Tibial artery (tissue), 4 donors: Measurements from ENCODE around the gene IVD.

Experiments
- DNase-seq, 2 donors: peaks; one replicate each; pipeline ENCODE4 v3.0.0-alpha.2; 2019
- H3K27ac ChIP-seq, 2 donors: fragments of 200-600 bp; sonication (generic) in 1 of 2; 1 replicate in 1 of 2; 2 replicates in 1 of 2; pipeline ENCODE4 v1.5.1; 2018 to 2019; ENCODE audit warnings: mild to moderate bottlenecking in 1 of 2
- H3K27me3 ChIP-seq, 2 donors: fragments of 200-600 bp; sonication (generic) in 1 of 2; one replicate each; pipeline versions ENCODE4 v1.5.1 to v1.6.0; 2016 to 2019
- H3K36me3 ChIP-seq, 3 donors: fragments of 200-600 bp; sonication (generic) in 2 of 3; one replicate each; pipeline ENCODE4 v1.5.1; 2016 to 2019; ENCODE audit warnings: mild to moderate bottlenecking in 2 of 3
- H3K4me1 ChIP-seq, 4 donors: fragments of 200-600 bp; sonication (generic) in 2 of 4; 1 replicate in 3 of 4; 2 replicates in 1 of 4; pipeline ENCODE4 v1.5.1; 2016 to 2019
- H3K4me3 ChIP-seq, 2 donors: fragments of 200-600 bp; sonication (generic) in 1 of 2; 1 replicate in 1 of 2; 2 replicates in 1 of 2; pipeline ENCODE4 v1.5.1; 2018 to 2019; ENCODE audit warnings: mild to moderate bottlenecking in 2 of 2
- H3K9me3 ChIP-seq, 3 donors: fragments of 200-600 bp; sonication (generic) in 1 of 3; one replicate each; pipeline ENCODE4 v1.5.1; 2016 to 2019
- intact Hi-C: fragments of 100-400 bp; cut with DNase I; formaldehyde crosslinking; loops from one replicate; pipeline ENCODE4 v1.15.0; 2023; ENCODE audit warnings: low total_unique reads
- TF ChIP-seq, protein P1 (sequence below), 2 experiments: fragments of 200-600 bp in 1 of 2; fragments of 450-650 bp in 1 of 2; IDR thresholded peaks; one replicate each; pipeline ENCODE4 v1.5.1; 2017 to 2019; ENCODE audit warnings: antibody characterized with exemption in 2 of 2, mild to moderate bottlenecking in 1 of 2, moderate library complexity in 1 of 2

IVD gene

DNA sequence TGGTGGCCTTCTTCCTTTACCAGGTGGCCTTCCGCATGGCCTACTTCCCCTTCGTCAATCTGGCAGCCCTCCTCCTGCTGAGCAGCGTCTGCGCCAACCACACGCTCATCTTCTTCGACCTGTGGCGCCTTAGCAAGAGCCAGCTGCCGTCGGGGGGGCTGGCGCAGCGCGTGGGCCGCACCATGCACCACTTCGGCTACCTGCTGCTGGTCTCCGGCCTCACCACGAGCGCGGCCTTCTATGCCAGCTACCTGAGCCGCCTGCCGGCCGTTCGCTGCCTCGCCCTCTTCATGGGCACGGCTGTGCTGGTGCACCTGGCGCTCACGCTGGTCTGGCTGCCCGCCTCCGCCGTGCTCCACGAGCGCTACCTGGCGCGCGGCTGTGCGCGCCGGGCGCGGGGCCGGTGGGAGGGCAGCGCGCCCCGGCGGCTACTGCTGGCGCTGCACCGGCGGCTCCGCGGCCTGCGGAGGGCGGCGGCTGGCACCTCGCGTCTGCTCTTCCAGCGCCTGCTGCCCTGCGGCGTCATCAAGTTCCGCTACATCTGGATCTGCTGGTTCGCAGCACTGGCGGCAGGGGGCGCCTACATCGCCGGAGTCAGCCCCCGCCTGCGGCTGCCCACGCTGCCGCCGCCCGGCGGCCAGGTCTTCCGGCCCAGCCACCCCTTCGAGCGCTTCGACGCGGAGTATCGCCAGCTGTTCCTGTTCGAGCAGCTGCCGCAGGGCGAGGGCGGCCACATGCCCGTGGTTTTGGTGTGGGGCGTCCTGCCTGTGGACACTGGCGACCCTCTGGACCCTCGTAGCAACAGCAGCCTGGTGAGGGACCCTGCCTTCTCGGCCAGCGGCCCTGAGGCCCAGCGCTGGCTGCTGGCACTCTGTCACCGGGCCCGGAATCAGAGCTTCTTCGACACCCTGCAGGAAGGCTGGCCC lies 37.6 kb upstream of the IVD start:
- peak; percentile 74 to 91 for DNase-seq
- intact Hi-C loops: loop anchor here (1.0 to 10.0 kb wide), 3 partner anchors 47 to 83 kb away; partner anchors contain the start of gene ANKRD63
- Histone ChIP-seq H3K27me3 (no peaks in the 10 kb centered on the region), H3K9me3 (no peaks in the 10 kb centered on the region), H3K4me3 (peak overlapping the region; percentile 36 to 48), H3K27ac (peak overlapping the region; percentile 29 to 48), H3K4me1 (peaks cover 0 to 21% (median 17%) of the 10 kb centered on the region in 4 donors), H3K36me3 (no peaks in the 10 kb centered on the region)
- TF ChIP-seq, protein P1, sequence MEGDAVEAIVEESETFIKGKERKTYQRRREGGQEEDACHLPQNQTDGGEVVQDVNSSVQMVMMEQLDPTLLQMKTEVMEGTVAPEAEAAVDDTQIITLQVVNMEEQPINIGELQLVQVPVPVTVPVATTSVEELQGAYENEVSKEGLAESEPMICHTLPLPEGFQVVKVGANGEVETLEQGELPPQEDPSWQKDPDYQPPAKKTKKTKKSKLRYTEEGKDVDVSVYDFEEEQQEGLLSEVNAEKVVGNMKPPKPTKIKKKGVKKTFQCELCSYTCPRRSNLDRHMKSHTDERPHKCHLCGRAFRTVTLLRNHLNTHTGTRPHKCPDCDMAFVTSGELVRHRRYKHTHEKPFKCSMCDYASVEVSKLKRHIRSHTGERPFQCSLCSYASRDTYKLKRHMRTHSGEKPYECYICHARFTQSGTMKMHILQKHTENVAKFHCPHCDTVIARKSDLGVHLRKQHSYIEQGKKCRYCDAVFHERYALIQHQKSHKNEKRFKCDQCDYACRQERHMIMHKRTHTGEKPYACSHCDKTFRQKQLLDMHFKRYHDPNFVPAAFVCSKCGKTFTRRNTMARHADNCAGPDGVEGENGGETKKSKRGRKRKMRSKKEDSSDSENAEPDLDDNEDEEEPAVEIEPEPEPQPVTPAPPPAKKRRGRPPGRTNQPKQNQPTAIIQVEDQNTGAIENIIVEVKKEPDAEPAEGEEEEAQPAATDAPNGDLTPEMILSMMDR (IDR thresholded peaks at IDR 0.05): peak; percentile 85 to 94

DNA sequence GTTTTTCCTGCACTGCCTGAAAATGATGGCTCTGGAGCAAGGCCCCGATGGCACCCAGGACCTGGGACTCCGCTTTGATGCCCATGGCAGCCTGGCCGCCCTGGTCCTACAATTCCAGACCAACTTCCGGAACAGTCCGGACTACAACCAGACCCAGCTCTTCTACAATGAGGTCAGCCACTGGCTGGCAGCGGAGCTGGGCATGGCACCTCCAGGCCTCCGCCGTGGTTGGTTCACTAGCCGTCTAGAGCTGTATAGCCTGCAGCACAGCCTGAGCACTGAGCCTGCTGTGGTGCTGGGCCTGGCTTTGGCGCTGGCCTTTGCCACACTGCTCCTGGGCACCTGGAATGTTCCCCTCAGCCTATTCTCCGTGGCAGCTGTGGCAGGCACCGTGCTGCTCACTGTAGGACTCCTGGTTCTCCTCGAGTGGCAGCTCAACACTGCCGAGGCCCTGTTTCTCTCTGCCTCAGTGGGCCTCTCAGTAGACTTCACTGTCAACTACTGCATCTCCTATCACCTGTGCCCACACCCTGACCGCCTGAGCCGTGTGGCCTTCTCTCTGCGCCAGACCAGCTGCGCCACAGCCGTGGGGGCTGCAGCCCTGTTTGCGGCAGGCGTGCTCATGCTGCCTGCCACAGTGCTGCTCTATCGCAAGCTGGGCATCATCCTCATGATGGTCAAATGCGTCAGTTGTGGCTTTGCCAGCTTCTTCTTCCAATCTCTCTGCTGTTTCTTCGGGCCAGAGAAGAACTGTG lies 36.7 kb upstream of the IVD start:
- Histone ChIP-seq H3K27me3 (no peaks in the 10 kb centered on the region), H3K4me3 (peak overlapping the region in 1 of 2 donors; percentile 48), H3K9me3 (no peaks in the 10 kb centered on the region), H3K4me1 (peaks cover 0 to 21% (median 17%) of the 10 kb centered on the region in 4 donors), H3K36me3 (no peaks in the 10 kb centered on the region), H3K27ac (peak overlapping the region; percentile 29 to 30)
- TF ChIP-seq, protein P1 (IDR thresholded peaks at IDR 0.05): no peak
- intact Hi-C loops: loop anchor here (1.0 to 10.0 kb wide), 2 partner anchors 52 to 84 kb away; partner anchors contain the start of gene ANKRD63
- peak in 1 of 2 donors; percentile 61 for DNase-seq

DNA sequence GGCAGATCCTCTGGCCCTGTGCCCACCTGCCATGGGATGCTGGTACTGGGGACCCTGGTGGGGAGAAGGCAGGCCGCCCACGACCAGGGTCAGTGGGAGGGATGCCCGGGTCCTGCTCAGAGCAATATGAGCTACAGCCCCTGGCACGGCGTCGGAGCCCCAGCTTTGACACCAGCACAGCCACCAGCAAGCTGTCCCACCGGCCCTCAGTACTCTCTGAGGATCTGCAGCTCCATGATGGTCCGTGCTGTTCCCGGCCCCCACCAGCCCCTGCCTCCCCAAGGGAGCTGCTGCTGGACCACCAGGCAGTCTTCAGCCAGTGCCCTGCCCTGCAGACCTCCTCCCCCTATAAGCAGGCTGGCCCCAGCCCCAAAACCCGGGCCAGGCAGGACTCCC lies 36.1 kb upstream of the IVD start:
- Histone ChIP-seq H3K27me3 (no peaks in the 10 kb centered on the region), H3K4me3 (no peak overlapping the region), H3K4me1 (peaks cover 0 to 21% (median 17%) of the 10 kb centered on the region in 4 donors), H3K27ac (no peak overlapping the region), H3K9me3 (no peaks in the 10 kb centered on the region), H3K36me3 (no peaks in the 10 kb centered on the region)
- TF ChIP-seq, protein P1 (IDR thresholded peaks at IDR 0.05): no peak
- intact Hi-C loops: loop anchor here (10.0 kb wide), 1 partner anchor 85 kb away; the partner anchor contains the start of gene ANKRD63
- peak in 1 of 2 donors; percentile 55 for DNase-seq

DNA sequence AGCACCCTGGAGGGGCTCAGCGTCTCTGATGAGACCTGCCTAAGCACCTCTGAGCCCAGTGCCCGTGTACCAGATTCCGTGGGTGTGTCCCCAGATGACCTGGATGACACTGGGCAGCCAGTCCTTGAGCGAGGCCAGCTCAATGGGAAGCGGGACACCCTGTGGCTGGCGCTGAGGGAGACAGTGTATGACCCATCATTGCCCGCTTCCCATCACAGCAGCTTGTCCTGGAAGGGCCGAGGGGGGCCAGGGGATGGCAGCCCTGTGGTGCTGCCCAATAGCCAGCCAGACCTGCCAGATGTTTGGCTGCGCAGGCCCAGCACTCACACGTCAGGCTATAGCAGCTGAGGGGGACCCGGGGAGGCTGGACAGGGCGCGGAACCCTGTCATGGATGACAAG lies 35.6 kb upstream of the IVD start:
- H3K27ac ChIP-seq: no peak overlapping the region
- DNase-seq: peak in 1 of 2 donors; percentile 47
- H3K36me3 ChIP-seq: no peaks in the 10 kb centered on the region
- TF ChIP-seq, protein P1 (IDR thresholded peaks at IDR 0.05): no peak
- peaks cover 0 to 21% (median 17%) of the 10 kb centered on the region in 4 donors for H3K4me1 ChIP-seq
- no peak overlapping the region for H3K4me3 ChIP-seq
- H3K27me3 ChIP-seq: no peaks in the 10 kb centered on the region
- no peaks in the 10 kb centered on the region for H3K9me3 ChIP-seq
- intact Hi-C loops: loop anchor here (10.0 kb wide), 1 partner anchor 85 kb away; the partner anchor contains the start of gene ANKRD63

DNA sequence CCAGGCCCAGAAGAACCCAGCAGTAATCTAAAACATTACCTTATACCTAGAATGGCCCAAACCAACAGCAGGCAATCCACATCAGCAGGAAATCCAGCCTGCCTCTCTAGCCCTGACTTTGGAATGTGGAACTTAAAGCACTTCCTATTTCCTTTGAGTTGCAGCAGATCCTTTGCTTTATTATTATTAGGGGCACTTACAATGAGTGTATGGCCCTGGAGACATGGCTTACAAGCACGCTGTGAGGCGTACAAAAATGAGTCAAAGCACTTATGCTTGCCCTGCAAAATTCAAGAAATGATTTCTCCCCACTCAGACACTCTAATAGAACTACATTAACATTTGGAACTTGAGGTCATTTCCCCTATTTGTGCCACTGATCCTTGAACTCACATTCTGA lies 32.6 kb upstream of the IVD start:
- intact Hi-C loops: no loop called here
- Histone ChIP-seq H3K27me3 (no peaks in the 10 kb centered on the region), H3K4me3 (no peak overlapping the region), H3K9me3 (no peaks in the 10 kb centered on the region), H3K36me3 (no peaks in the 10 kb centered on the region), H3K4me1 (peaks cover 0 to 6% (median 5%) of the 10 kb centered on the region in 4 donors), H3K27ac (no peak overlapping the region)
- TF ChIP-seq, protein P1 (IDR thresholded peaks at IDR 0.05): no peak
- DNase-seq: no peak
